PC-9 (cell line): ENCODE measurements around the gene AKT1. TPM values are rescaled to one million over a fixed set of nuclear protein-coding genes. Genes with fewer than 3 reads are reported as not detected.

ENCODE experiments used
- BruUV-seq: library from RNA; stranded (reverse); fragments of 400-500 nt; replicated peaks from 2 replicates; lab custom pipeline; 2021; lab: Mats Ljungman, UMichigan
- CTCF ChIA-PET: fragments of 300-600 bp; sonication (Branson Sonifier 250); formaldehyde crosslinking; loops from one replicate; lab custom pipeline; 2022; ENCODE audit warnings: antibody characterized with exemption; lab: Charles Lee
- POLR2A ChIA-PET: fragments of 300-600 bp; sonication (Branson Sonifier 250); formaldehyde crosslinking; loops from one replicate; lab custom pipeline; 2022; ENCODE audit warnings: antibody characterized with exemption; ENCODE audit not compliant: unreplicated experiment; lab: Charles Lee
- DNase-seq, 2 experiments: peaks; one replicate each; pipeline versions ENCODE4 v3.0.0 to v3.0.0-alpha.2; 2015 to 2022; ENCODE audit warnings: mixed read lengths in 1 of 2
- H2AFZ ChIP-seq: fragments of 200-600 bp; sonication (generic); 2 replicates; pipeline ENCODE4 v1.8.1; 2017; ENCODE audit warnings: antibody characterized with exemption
- H3F3A ChIP-seq: fragments of 200-600 bp; sonication (generic); 2 replicates; pipeline ENCODE4 v1.8.1; 2017; ENCODE audit warnings: antibody characterized with exemption, mild to moderate bottlenecking, low read depth; ENCODE audit not compliant: insufficient read depth
- H3K27ac ChIP-seq: fragments of 200-600 bp; sonication (generic); 2 replicates; pipeline ENCODE4 v1.6.1; 2016; ENCODE audit warnings: mixed run types
- H3K27me3 ChIP-seq: fragments of 200-600 bp; sonication (generic); 2 replicates; pipeline ENCODE4 v1.6.1; 2016; ENCODE audit warnings: low read depth, mixed run types; ENCODE audit not compliant: insufficient read depth
- H3K36me3 ChIP-seq: fragments of 200-600 bp; sonication (generic); 2 replicates; pipeline ENCODE4 v1.6.1; 2016; ENCODE audit warnings: low read depth, mixed run types
- H3K4me1 ChIP-seq: fragments of 200-600 bp; sonication (generic); replicated peaks from 2 replicates; pipeline ENCODE4 v1.6.1; 2016; ENCODE audit warnings: mixed run types; ENCODE audit not compliant: insufficient read depth
- H3K4me2 ChIP-seq: fragments of 200-600 bp; sonication (generic); 2 replicates; pipeline ENCODE4 v1.6.1; 2017; ENCODE audit warnings: mixed run types
- H3K4me3 ChIP-seq: fragments of 200-600 bp; sonication (generic); 2 replicates; pipeline ENCODE4 v1.6.1; 2016; ENCODE audit warnings: mixed run types
- H3K79me2 ChIP-seq: fragments of 200-600 bp; sonication (generic); 2 replicates; pipeline ENCODE4 v1.6.1; 2017; ENCODE audit warnings: low read depth, mixed run types
- H3K9me2 ChIP-seq: fragments of 200-600 bp; sonication (generic); 2 replicates; pipeline ENCODE4 v1.8.1; 2017; ENCODE audit warnings: mild to moderate bottlenecking; ENCODE audit not compliant: insufficient read depth
- H3K9me3 ChIP-seq: fragments of 200-600 bp; sonication (generic); 2 replicates; pipeline ENCODE4 v1.8.1; 2016; ENCODE audit warnings: low read depth; ENCODE audit not compliant: insufficient read depth
- H4K20me1 ChIP-seq: fragments of 200-600 bp; sonication (generic); 2 replicates; pipeline ENCODE4 v1.8.1; 2017; ENCODE audit not compliant: insufficient read depth
- EZH2 ChIP-seq: fragments of 200-600 bp; sonication (generic); IDR thresholded peaks from 2 replicates; pipeline ENCODE4 v1.8.0; 2017; ENCODE audit warnings: antibody characterized with exemption, low read depth
- intact Hi-C: fragments of 100-400 bp; cut with micrococcal nuclease; formaldehyde crosslinking; loops from one replicate; pipeline ENCODE4 v1.10.0; 2022; ENCODE audit not compliant: unreplicated experiment
- total RNA-seq: library from RNA; stranded (reverse); gene quantifications from 2 replicates; pipeline ENCODE4 v1.2.3, GENCODE V29; 2021
- TF ChIP-seq, protein P1 (sequence below): fragments of 200-600 bp; sonication (generic); conservative IDR thresholded peaks from 2 replicates; pipeline ENCODE4 v1.6.1; 2017; ENCODE audit warnings: mixed run types, antibody characterized with exemption, mild to moderate bottlenecking, moderate library complexity

Gene AKT1
- total RNA-seq, 1 experiment from 2014 or later = 107 TPM

DNA sequence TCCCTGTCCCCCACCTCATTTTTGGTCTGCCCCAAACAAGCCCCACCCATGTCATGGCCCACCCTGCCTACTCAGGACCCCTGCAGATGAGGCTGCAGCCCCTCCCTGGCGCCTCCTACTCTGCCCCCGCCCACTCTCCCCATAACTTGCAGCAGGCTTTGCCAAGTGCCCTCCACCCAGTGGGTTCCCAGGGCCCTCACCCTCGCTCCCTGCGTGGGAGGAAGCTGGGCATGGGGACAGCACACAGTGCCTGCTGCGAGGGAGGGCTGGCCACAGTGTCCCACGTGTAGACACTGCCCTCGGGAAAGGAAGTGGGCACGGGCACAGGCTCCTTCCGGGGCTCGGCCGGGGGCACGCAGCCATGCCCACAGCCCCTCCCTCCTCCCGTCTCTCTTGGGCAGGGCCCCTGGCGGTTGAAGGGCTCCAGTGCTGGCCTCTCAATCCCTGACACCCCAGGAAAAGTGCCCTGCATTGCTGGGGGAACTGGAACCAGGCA lies 9.4 kb downstream of the AKT1 start:
- Histone ChIP-seq H3F3A (no peaks in the 10 kb centered on the region), H3K27ac (no peak overlapping the region), H3K4me2 (no peak overlapping the region), H3K4me1 (no peaks in the 10 kb centered on the region), H3K9me3 (no peaks in the 10 kb centered on the region), H3K36me3 (no peaks in the 10 kb centered on the region), H3K27me3 (no peaks in the 10 kb centered on the region), H3K9me2 (no peaks in the 10 kb centered on the region), H3K79me2 (peaks cover 11% of the 10 kb centered on the region), H4K20me1 (peaks cover 20% of the 10 kb centered on the region; the same call in 1 of the 2 replicates), H3K4me3 (no peak overlapping the region), H2AFZ (no peak overlapping the region)
- ChIA-PET CTCF (no interaction called here), POLR2A (no interaction called here)
- BruUV-seq = no TSS peak
- no peak for DNase-seq
- intact Hi-C loops = no loop called here
- TF ChIP-seq, protein P1, sequence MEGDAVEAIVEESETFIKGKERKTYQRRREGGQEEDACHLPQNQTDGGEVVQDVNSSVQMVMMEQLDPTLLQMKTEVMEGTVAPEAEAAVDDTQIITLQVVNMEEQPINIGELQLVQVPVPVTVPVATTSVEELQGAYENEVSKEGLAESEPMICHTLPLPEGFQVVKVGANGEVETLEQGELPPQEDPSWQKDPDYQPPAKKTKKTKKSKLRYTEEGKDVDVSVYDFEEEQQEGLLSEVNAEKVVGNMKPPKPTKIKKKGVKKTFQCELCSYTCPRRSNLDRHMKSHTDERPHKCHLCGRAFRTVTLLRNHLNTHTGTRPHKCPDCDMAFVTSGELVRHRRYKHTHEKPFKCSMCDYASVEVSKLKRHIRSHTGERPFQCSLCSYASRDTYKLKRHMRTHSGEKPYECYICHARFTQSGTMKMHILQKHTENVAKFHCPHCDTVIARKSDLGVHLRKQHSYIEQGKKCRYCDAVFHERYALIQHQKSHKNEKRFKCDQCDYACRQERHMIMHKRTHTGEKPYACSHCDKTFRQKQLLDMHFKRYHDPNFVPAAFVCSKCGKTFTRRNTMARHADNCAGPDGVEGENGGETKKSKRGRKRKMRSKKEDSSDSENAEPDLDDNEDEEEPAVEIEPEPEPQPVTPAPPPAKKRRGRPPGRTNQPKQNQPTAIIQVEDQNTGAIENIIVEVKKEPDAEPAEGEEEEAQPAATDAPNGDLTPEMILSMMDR = no peak
- TF ChIP-seq EZH2 = no peak

GRCh38 chr14:104785708-104786080 lies 9.9 kb downstream of the AKT1 start:
- H2AFZ ChIP-seq = no peak overlapping the region
- H3K79me2 ChIP-seq = peaks cover 6% of the 10 kb centered on the region; the same call in 1 of the 2 replicates
- no peak for DNase-seq
- peaks cover 21% of the 10 kb centered on the region; the same call in 1 of the 2 replicates for H4K20me1 ChIP-seq
- H3K4me2 ChIP-seq = no peak overlapping the region
- no peaks in the 10 kb centered on the region for H3K36me3 ChIP-seq
- no peak overlapping the region for H3K4me3 ChIP-seq
- intact Hi-C loops = no loop called here
- no peaks in the 10 kb centered on the region for H3K27me3 ChIP-seq
- H3K9me2 ChIP-seq = no peaks in the 10 kb centered on the region
- H3F3A ChIP-seq = no peaks in the 10 kb centered on the region
- ChIA-PET CTCF (no interaction called here), POLR2A (no interaction called here)
- BruUV-seq = no TSS peak
- no peak for TF ChIP-seq EZH2
- TF ChIP-seq, protein P1 = no peak
- no peaks in the 10 kb centered on the region for H3K9me3 ChIP-seq
- H3K4me1 ChIP-seq = no peaks in the 10 kb centered on the region
- H3K27ac ChIP-seq = no peak overlapping the region

GRCh38 chr14:104784846-104785707 lies 10.5 kb downstream of the AKT1 start:
- H3K4me1 ChIP-seq = no peaks in the 10 kb centered on the region
- no peaks in the 10 kb centered on the region for H3K9me2 ChIP-seq
- H3K9me3 ChIP-seq = no peaks in the 10 kb centered on the region
- peaks cover 21% of the 10 kb centered on the region for H4K20me1 ChIP-seq
- no peak overlapping the region for H3K4me3 ChIP-seq
- H3K79me2 ChIP-seq = peaks cover 6% of the 10 kb centered on the region; the same call in 1 of the 2 replicates
- H3F3A ChIP-seq = no peaks in the 10 kb centered on the region
- H3K36me3 ChIP-seq = no peaks in the 10 kb centered on the region
- CTCF ChIA-PET = no interaction called here
- TF ChIP-seq, protein P1 = no peak
- no peak for TF ChIP-seq EZH2
- H2AFZ ChIP-seq = no peak overlapping the region
- intact Hi-C loops = no loop called here
- H3K27me3 ChIP-seq = no peaks in the 10 kb centered on the region
- H3K4me2 ChIP-seq = no peak overlapping the region
- POLR2A ChIA-PET = no interaction called here
- H3K27ac ChIP-seq = no peak overlapping the region
- no peak for DNase-seq
- no TSS peak for BruUV-seq
